ENCODE measurements around the gene GPR176.
"Not testable (repeated sequence)": the region's sequence is repeated elsewhere in the genome, so short reads cannot be mapped to it uniquely, and the experiment has no call there.

Gene GPR176

DNA sequence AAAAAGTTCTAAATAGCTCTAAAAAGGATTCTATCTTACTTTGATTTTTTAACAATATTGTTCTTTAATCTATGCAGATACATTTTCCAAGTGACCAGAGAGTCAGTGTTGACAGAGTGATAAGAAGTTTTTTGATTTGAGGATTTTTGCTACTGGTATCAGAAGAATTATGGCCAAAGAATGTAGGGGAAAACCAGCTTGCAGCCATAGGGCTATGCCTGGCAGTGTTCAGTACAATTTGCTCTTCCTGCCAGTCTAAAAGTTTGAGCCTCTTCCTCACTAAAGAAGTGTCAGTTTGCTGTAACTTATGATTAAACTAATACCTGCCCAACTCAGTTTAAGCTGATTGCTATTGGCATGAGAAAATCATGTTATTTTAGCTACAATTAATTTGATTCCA lies 102.2 kb downstream of the GPR176 start:
- DNase-seq (ENCODE audit: low read depth in 1 of 2, low spot score in 1 of 2) = no peak

DNA sequence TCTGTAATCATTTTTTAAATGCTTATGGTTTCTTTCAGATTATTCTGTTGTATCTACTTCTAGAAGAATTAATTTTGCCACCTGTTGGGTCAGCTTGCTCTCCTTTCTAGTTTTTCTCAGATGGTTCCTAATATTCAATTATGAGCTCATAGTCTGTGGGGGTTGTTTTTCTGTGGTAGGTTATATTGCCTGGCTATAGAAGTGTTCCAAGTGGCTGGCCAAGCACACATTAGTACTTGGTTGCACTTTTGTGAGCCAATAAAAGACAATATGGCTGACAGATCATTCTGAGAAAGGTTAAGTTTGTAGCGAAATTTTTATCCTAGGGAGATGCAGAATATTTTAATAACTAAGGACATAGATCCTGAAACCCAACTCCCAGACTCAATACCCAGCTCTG lies 105.6 kb downstream of the GPR176 start:
- no peak for DNase-seq (ENCODE audit: low read depth in 1 of 2, low spot score in 1 of 2)

DNA sequence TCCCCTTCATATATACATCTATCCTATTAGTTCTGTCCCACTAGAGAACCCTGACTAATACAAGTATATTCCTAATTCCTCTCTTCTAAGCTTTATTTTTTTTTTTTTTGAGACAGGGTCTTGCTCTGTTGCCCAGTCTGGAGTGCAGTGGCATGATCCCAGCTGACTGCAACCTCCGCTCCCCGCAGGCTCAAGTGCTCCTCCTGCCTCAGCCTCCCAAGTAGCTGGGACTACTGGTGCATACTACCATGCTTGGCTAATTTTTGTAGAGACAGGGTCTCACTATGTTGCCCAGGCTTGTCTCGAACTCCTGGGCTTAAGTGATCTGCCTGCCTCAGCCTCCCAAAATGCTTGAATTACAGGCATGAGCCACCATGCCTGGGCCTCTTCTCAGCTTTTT lies 107.4 kb downstream of the GPR176 start:
- not testable (repeated sequence) for DNase-seq (ENCODE audit: low read depth in 1 of 2, low spot score in 1 of 2)

DNA sequence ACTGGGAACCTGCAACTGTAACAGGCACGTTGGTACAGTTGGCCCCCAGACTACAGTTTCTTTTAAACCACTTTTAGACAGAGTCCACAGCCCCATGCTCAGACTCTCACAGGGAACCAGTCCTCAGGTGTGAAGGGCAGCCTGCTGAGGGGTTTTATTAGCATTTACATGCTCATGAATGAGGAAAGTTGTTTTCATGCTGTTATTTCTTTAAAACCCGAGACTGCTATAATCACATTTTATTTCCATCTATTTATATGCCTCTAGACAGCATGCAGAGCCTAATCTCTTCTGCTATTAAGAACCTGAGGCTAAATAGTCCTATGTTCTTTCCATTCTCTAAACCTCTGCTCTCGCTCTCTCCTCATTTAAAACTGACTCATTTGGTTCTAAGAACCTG lies 111.2 kb downstream of the GPR176 start:
- no peak for DNase-seq (ENCODE audit: low read depth in 1 of 2, low spot score in 1 of 2)

DNA sequence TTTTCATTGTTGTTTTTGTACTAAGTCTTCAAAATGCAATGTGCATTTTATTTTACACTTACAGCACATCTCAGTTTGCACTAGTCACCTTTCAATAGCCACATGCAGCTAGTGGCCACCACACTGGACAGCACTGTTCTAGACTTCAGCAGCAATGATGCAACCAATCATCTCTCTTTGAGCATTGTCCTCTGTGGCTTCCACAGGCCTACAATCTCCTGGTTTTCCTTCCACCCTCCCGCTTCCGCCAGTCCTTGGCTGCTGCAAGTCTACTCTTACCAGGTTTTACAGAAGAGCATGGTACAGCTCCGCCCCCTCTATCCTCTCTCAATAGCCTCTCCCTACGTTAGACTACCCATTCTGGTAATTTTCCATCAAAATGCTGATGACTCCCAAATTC lies 112.3 kb downstream of the GPR176 start:
- DNase-seq (ENCODE audit: low read depth in 1 of 2, low spot score in 1 of 2) = no peak

DNA sequence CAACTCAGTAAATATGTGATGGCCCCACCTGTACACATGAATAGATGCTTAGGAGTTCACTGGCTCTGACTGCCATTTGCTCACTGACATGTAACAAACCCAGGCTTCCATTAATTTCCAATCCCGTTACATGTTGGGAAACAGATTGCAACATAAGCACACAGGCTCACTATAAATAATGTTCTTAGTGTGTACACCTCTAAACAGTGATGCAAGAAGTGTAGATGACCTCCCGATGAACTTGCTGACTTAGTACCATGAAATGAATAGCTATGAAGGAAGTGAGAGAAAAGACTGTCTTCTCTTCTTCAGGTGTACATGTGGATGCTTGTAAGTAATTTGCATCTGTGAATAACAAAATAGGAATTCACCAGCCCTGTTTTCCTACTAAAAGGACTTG lies 116.0 kb downstream of the GPR176 start:
- no peak for DNase-seq (ENCODE audit: low read depth in 1 of 2, low spot score in 1 of 2)

DNA sequence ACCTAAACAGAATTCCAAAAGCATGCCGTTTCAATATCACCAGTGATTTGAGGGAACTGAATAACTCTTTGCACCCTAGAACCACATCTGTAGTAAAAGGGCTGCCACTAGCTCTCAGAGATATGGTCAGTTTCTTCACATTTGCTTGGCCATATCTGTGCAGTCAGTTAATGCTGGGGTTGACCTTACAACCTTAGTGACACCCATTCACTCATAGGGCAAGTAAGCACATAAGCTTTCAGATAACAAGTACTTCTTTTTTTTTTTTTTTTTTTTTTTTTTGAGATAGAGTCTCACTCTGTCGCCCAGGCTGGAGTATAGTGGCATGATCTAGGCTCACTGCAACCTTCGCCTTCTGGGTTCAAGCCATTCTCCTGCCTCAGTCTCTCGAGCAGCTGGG lies 117.0 kb downstream of the GPR176 start:
- DNase-seq (ENCODE audit: low read depth in 1 of 2, low spot score in 1 of 2) = no peak

DNA sequence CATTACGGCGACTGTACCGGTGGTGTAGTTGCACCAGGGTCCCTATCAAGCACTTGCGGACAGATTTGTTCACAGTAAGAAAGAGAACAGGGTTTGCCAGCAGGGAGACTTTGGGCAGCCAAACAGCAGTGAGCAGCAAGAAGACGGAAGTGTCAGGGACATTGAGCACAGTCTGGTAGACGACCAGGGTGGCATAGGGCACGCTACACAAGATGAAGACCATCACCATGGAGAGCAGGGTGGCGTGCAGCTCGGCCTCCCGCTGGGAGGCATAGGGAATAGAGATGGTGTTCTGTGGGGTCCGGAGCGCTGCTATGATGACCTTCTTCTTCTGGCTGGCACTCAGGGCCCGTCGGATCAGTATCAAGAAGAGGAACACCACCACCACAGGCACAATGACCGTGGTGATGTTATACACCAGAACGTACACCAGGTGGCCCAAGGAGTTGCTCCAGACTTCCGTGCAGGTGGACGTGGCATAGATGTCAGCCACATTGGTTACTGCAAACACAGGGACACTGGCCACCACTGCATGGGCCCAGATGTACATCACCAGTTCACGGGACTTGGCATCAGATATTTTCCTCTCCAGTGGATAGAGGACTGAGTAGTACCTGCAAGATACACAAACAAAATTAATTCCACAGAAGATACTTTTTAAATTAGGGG lies 118.3 kb downstream of the GPR176 start:
- DNase-seq (ENCODE audit: low read depth in 1 of 2, low spot score in 1 of 2) = no peak

DNA sequence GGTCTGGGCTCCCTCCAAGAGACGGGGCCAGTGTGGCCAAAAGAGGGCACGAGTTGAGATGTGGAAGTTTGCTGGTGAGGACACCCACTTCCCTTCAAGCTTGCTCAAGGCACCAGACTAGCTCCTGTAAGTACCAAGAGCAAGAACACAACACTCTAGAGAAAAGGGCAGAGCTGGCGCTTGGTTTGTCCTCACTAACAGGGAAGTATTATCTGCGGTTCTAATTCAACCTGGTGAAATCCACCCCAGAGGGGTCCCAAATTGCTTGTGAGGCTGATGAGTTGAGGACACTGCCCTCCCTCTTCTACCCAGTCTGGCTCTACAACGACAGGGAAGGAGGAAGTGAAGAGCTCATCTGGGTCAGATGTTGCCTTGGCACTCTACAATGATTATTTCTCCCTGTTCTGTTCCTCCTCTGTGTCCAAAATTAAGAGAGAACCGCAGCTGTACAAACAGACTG lies 120.5 kb downstream of the GPR176 start:
- DNase-seq (ENCODE audit: low read depth in 1 of 2, low spot score in 1 of 2) = no peak

DNA sequence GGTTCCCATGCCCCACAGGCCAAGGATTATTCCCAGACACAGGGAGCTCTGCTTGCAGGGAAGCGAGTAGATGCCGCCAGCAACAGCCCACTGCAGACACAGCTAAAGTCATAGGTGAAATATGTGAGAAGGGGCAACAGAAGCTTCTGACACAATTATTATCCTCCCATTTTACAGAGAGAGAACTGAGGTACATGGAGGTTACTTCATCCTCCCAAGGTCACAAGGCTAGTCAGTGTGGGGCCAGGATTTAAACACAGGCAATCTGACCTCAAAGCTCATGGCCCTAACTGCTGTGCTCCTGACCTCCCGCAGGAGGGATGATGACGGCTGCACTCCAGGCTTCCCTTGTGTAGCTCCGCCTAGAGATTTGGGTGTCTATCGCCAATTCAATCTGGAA lies 121.7 kb downstream of the GPR176 start:
- DNase-seq (ENCODE audit: low read depth in 1 of 2, low spot score in 1 of 2) = no peak

DNA sequence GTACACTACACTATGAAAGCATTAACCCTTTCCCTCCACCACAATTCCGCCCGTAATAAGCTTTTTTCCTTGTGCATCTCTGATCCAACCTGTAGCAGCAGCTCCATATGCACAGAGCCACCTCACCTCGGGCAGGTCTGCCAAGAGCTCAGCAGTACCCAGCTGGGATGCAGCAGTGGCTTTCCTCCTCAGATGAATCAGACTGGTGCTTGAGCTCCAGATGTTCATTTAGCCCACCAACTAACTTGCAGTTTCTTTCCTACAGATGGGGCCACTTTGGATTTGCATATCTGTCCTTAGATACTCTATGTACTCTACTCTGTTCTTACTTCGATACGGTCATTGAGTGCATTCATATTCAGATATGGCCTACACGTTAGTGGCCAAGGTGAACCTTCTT lies 122.7 kb downstream of the GPR176 start:
- DNase-seq (ENCODE audit: low read depth in 1 of 2, low spot score in 1 of 2) = no peak

DNA sequence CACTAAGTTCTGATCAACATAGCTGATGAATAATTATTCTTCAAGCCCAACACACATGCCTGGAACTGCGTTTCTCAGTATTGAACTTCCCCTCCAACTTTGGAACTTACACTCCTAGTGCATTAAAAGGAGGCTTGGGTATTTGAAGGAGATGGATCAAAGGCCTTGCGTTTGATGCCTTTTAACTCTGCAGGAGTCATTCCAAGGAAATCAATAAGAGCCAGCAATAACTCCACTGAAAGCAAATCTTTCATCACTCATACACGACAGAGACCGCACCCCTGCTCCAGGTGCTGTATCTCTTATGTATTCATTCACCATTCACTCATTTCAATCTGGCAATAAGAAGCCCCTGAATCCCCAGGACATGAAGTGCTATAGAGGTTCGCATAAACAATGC lies 123.5 kb downstream of the GPR176 start:
- DNase-seq (ENCODE audit: low read depth in 1 of 2, low spot score in 1 of 2) = no peak

DNA sequence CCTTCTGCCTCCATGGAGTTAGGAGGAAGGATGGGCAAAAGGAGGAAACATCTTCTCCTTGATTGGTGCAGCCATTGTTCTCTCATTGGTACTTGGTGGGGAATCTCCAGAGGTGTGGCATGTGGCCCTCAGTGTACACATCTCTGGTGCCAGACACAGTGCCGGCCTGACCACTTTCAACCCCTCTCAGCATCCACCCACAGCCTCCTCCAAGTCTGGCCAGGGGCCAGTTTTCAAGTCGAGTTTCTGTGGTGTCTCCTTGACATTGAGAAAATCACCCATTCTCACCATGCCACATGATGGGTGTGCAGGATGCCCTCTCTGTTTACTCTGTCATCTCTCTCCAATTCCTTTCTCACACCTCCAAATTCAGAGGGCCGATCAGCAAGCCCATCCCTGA lies 124.6 kb downstream of the GPR176 start:
- no peak for DNase-seq (ENCODE audit: low read depth in 1 of 2, low spot score in 1 of 2)

DNA sequence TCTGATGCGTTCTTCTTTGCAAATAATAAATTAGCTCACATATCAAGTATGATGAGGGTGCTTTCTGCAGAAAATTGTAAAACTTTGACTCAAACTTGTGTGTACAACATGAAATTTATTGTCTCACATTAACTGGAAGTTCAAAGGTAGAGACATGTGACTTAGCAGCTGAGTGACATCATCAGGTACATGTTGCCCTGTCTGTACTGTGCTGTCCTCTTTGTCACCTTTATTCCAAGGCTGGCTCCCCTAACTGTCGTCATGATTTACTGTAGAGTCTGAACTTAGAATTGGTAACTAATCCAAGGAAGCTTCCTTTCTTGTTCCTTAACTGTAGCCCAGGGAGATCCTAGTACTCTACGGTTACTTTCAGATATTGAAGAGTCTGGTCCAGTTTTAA lies 125.1 kb downstream of the GPR176 start:
- no peak for DNase-seq (ENCODE audit: low read depth in 1 of 2, low spot score in 1 of 2)

DNA sequence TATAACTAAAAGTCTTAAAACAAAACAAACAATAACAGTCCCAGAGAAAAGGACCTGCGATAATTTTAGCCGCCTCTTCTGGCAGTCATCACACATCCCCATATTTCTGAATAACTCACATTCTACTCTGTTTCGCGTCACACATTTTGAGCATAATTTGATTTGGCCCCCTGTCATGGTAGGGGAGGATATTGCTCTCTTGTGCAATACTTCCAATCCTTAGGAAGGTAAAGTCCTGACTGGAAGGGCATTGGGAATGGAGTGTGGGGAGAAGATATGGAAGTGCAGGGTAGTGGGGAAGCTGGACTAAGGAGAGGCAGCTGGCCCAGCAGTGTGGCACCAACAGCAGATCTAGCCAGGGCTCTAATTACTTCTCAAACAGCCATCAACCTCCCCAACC lies 126.1 kb downstream of the GPR176 start:
- DNase-seq (ENCODE audit: low read depth in 1 of 2, low spot score in 1 of 2) = no peak

DNA sequence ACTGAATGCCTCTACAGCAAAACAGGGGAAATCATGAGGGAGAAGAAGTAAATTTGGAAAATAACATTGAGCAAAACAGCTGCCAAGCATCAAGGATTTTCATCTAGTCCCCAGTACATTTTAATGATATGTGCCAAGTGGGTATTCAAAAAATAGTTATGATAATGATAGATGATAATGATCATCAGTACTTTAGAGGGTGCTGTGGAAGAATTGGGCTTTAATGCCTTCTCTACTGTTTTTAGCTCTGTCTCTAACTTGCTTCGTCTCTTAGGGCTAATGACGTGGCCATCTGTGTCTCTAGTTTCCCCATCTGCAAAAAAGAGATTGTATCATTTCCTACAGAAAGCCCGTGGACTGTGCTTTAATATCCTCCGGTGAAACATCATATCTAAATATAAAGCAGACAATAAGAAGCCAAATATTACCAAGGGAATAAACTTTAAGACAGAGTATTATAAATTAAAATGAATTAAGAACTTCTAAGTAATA lies 127.2 kb downstream of the GPR176 start:
- no peak for DNase-seq (ENCODE audit: low read depth in 1 of 2, low spot score in 1 of 2)

DNA sequence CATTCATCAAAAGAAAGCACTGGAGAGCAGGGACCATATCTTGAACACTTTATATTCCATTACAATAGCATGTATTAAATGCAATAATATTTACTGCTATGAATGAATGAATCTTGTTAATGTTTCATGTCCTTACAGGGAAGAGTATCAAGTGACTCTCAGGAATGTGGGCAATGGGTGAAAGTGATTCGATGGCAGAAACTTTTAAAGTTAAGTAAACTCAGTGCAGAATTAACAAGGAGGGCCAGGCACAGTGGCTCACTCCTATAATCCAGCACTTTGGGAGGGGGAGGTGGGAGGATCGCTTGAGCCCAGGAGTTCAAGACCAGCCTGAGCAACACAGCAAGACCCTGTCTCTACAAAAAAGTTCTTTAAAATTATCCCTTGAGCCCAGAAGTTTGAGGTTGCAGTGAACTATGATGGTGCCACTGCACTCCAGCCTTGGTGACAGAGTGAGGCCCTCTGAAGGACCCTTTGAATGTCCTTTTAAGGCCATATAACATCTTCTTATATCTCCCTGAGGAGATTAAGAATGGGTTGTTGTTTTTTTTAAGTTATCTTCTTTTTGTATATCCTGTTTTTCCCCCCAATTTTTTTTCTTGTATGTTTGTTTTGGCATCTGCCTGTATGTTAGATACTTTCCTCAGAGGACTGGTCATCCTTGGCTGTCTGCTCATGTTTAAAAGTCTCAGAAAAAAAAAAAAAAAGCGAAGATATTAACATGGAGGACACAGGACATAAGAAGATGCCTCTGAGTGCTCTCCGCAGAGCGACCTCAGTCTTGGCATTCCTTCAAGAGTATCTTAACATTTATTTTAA lies 127.8 kb downstream of the GPR176 start:
- no peak for DNase-seq (ENCODE audit: low read depth in 1 of 2, low spot score in 1 of 2)

DNA sequence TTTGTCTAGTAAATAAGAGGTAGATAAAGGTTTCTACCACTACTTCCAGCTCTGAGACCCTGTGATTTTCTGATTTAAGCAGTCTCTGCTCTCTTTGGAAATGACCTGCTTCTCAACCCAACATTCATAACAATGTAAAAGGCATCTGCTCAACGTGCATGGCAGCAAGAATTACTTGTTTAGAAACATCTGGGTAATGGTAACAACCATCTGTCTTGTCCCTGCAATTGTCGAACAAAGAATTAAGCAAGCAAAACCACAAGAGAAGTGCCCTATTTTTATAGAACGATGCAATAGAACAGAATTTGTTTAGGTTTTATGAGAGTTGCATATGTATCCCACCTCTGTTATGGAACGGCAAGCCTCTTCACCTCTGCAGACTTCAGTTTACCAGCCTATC lies 130.3 kb downstream of the GPR176 start:
- DNase-seq (ENCODE audit: low read depth in 1 of 2, low spot score in 1 of 2) = no peak

DNA sequence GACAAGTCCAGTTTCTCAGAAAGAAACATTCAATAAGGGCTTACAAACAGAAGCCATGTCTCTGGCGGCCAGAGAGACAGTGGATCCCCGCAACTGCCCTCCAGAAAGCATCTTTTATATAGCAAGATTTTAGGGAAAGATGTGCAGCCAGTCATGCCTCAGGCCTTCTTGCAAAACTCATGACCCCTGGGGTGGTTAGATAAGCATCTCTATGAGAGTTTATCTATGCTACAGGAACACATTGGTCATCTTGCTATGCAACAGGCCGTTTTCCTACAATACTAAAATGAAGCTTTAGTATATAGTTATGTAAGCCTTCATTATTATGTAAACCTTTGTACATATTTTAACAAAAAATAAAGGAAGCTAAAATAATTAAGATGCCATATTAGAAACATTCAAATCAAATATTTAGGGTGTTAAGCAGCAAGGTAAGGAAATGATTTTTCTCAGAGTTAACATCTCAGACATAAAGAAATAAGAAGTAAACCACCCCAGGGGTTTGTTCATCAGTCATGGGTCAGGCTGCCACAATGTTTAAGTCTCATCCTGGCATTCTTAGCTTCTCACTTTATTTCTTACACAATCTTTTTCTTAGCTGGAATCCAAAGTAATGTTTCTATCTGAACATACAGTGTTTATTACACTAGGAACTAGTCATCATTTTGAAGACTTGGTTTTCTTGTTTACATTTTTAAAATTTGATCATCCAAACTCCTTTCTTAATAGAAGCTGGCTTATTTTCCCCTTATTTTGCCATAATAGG lies 131.1 kb downstream of the GPR176 start:
- no peak for DNase-seq (ENCODE audit: low read depth in 1 of 2, low spot score in 1 of 2)

DNA sequence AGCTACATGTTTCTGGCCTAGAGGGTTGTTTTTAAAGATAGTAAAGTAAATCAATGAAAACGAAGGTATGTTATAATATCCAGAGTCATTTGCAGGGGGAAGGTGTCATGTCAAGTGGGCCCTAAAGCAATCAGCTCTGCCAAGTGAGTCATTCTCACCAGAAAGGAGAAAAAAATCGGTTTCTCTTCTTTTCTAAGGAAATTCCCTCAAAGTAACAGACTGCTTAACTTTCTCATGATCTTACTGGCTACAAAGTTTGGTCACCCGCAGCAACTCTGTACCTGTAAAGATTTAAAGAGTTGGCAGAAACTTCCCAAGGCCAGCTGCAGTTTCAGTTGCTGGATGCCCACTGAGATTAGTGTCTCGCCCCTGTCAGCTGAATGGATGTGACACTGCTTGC lies 132.0 kb downstream of the GPR176 start:
- no peak for DNase-seq (ENCODE audit: low read depth in 1 of 2, low spot score in 1 of 2)

DNA sequence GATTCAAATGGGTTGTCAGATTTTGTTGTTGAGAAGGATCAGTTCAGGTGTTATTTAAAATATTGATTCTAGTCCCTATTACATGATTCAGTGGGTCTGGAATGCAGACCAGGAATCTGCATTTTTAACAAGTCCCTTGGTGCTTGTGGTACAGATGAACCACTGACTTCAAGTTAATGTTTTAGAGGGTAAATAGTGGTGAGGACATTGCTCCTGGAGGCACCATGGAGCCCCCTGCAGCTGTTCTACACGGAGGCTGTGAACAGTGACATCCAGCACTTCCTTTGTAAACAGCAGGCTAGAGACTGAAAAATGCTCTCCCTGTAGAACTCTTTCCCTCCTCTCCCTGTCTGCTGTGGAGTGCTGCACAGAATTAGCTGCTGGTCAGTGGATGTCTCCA lies 132.6 kb downstream of the GPR176 start:
- no peak for DNase-seq (ENCODE audit: low read depth in 1 of 2, low spot score in 1 of 2)

Data from stimulated activated CD4-positive, alpha-beta T cell treated with anti-CD3 and anti-CD28 coated beads, Interleukin-15, amount 100 ng/mL, for 1 hour (primary cell).